HG03378 (cell line): Measurements from ENCODE around the gene SLC38A7.
"Not testable (repeated sequence)": the region's sequence is repeated elsewhere in the genome, so short reads cannot be mapped to it uniquely, and the experiment has no call there.

ENCODE experiments used
- ATAC-seq: cut with Tn5 transposase; IDR thresholded peaks from one replicate; pipeline ENCODE4 v1.9.1; 2021; ENCODE audit warnings: mild to moderate bottlenecking, moderate library complexity; ENCODE audit not compliant: unreplicated experiment

Gene SLC38A7

GRCh38 chr16:58684354-58685083 lies at the start of gene SLC38A7:
Gene SLC38A7 (minus strand): TSS chr16:58684770. CDS start chr16:58680126, 4,644 bp downstream.
- ATAC-seq, result peak; percentile 95

- ATAC-seq, result peak; percentile 82
Observed at GRCh38 chr16:58733671-58734458, 49.3 kb upstream of the SLC38A7 start, which contains the start of gene GOT2. Gene GOT2 (minus strand): TSS chr16:58734316. CDS start chr16:58734228, 88 bp downstream.

GRCh38 chr16:58733248-58733670 lies 48.7 kb upstream of the SLC38A7 start:
- ATAC-seq, result no peak

GRCh38 chr16:58732545-58733247 lies 48.1 kb upstream of the SLC38A7 start:
- peak; percentile 66 for ATAC-seq

GRCh38 chr16:58730724-58731370 lies 46.3 kb upstream of the SLC38A7 start:
- ATAC-seq, result no peak

GRCh38 chr16:58727796-58728568 lies 43.4 kb upstream of the SLC38A7 start:
- ATAC-seq, result no peak

- ATAC-seq, result no peak
Observed at GRCh38 chr16:58727028-58727781, 42.6 kb upstream of the SLC38A7 start.

- no peak for ATAC-seq
Observed at GRCh38 chr16:58723109-58723508, 38.5 kb upstream of the SLC38A7 start.

GRCh38 chr16:58717994-58718393 lies 33.4 kb upstream of the SLC38A7 start:
- no peak for ATAC-seq

- no peak for ATAC-seq
Observed at GRCh38 chr16:58716468-58716867, 31.9 kb upstream of the SLC38A7 start.

- no peak for ATAC-seq
Observed at GRCh38 chr16:58713742-58714141, 29.2 kb upstream of the SLC38A7 start.

GRCh38 chr16:58709333-58709732 lies 24.8 kb upstream of the SLC38A7 start:
- no peak for ATAC-seq

GRCh38 chr16:58699151-58699550 lies 14.6 kb upstream of the SLC38A7 start:
- no peak for ATAC-seq

- no peak for ATAC-seq
Observed at GRCh38 chr16:58695368-58695767, 10.8 kb upstream of the SLC38A7 start.

- no peak for ATAC-seq
Observed at GRCh38 chr16:58692450-58692849, 7.9 kb upstream of the SLC38A7 start.

- not testable (repeated sequence) for ATAC-seq
Observed at GRCh38 chr16:58686985-58687706, 2.6 kb upstream of the SLC38A7 start.

GRCh38 chr16:58685084-58685449 lies 497 bp upstream of the SLC38A7 start:
- no peak for ATAC-seq

GRCh38 chr16:58684001-58684353 lies 593 bp downstream of the SLC38A7 start:
- peak; percentile 2 for ATAC-seq

- no peak for ATAC-seq
Observed at GRCh38 chr16:58679763-58680162, 4.8 kb downstream of the SLC38A7 start.
